EH (cell line): ENCODE measurements around the gene ACER1.
"Not testable (repeated sequence)": the region's sequence is repeated elsewhere in the genome, so short reads cannot be mapped to it uniquely, and the experiment has no call there.

ENCODE experiments used
- DNase-seq: peaks from one replicate; pipeline ENCODE4 v3.0.0-alpha.2; 2015; ENCODE audit warnings: low read depth

The ACER1 gene

GRCh38 chr19:6287269-6287885 is 46.0 kb downstream of the ACER1 start:
- DNase-seq = no peak

- no peak for DNase-seq
Measured at GRCh38 chr19:6286676-6287075, 46.7 kb downstream of the ACER1 start.

GRCh38 chr19:6282393-6282792 is 51.0 kb downstream of the ACER1 start:
- DNase-seq = not testable (repeated sequence)

GRCh38 chr19:6279931-6280591 is 53.4 kb downstream of the ACER1 start, which contains the start of gene MLLT1:
Gene MLLT1, minus strand, starts transcription at chr19:6279975. Its CDS starts 191 bp downstream, at chr19:6279784.
- peak; percentile 96 for DNase-seq

GRCh38 chr19:6279620-6279930 is 53.8 kb downstream of the ACER1 start:
- DNase-seq = no peak

- no peak for DNase-seq
Measured at GRCh38 chr19:6278740-6279619, 54.4 kb downstream of the ACER1 start.

- DNase-seq = no peak
Measured at GRCh38 chr19:6278051-6278450, 55.4 kb downstream of the ACER1 start.

GRCh38 chr19:6276447-6276846 is 57.0 kb downstream of the ACER1 start:
- DNase-seq = peak; percentile 94

- DNase-seq = no peak
Measured at GRCh38 chr19:6275170-6275744, 58.2 kb downstream of the ACER1 start.

GRCh38 chr19:6274756-6275155 is 58.7 kb downstream of the ACER1 start:
- DNase-seq = no peak

GRCh38 chr19:6273701-6274601 is 59.5 kb downstream of the ACER1 start:
- peak; percentile 97 for DNase-seq

- DNase-seq = no peak
Measured at GRCh38 chr19:6272913-6273600, 60.4 kb downstream of the ACER1 start.

- DNase-seq = no peak
Measured at GRCh38 chr19:6272411-6272791, 61.0 kb downstream of the ACER1 start.

- peak; percentile 87 for DNase-seq
Measured at GRCh38 chr19:6271721-6272410, 61.5 kb downstream of the ACER1 start.

- DNase-seq = peak; percentile 16
Measured at GRCh38 chr19:6271251-6271650, 62.2 kb downstream of the ACER1 start.

- no peak for DNase-seq
Measured at GRCh38 chr19:6270822-6271221, 62.6 kb downstream of the ACER1 start.

- no peak for DNase-seq
Measured at GRCh38 chr19:6270076-6270745, 63.2 kb downstream of the ACER1 start.

- DNase-seq = no peak
Measured at GRCh38 chr19:6269101-6269886, 64.1 kb downstream of the ACER1 start.

- DNase-seq = no peak
Measured at GRCh38 chr19:6268382-6268771, 65.0 kb downstream of the ACER1 start.
